Measurements from ENCODE around the gene PLCB1.

DNA sequence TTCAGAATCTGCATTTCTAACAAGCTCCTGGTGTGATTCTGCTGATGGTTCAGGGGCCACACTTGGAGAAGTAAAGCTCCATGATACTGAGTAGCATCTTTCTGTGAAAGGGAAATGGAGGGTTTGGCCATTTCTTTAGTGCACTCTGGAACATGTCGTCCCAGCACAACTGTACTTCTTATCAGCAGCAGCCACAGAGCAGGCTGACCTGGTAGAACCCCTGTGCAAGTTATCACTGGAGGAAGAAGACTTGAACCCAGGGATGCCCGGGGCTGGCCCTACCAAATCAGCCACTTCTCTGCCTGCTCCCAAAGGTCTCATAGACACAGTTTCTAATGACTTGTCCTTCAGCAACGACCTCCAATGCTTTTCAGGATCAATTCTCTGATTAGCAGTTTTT, 582.1 kb downstream of the PLCB1 start:
- TF ChIP-seq CTCF (IDR thresholded peaks at IDR 0.05) (no peak), GABPB1 (CRISPR knock-in tag; IDR thresholded peaks at IDR 0.05) (no peak), NR3C1 (CRISPR knock-in tag; conservative IDR thresholded peaks at IDR 0.05; ENCODE audit: low read depth) (no peak), ATF3 (CRISPR knock-in tag; conservative IDR thresholded peaks at IDR 0.05) (no peak), NFYB (CRISPR knock-in tag; conservative IDR thresholded peaks at IDR 0.05; ENCODE audit: low read depth) (no peak), ZNF138 (CRISPR knock-in tag; conservative IDR thresholded peaks at IDR 0.05) (no peak), HMGA2 (CRISPR knock-in tag; IDR thresholded peaks at IDR 0.05) (no peak), ZNF416 (CRISPR knock-in tag; IDR thresholded peaks at IDR 0.05) (no peak), JUN (CRISPR knock-in tag; IDR thresholded peaks at IDR 0.05) (no peak), ATF1 (CRISPR knock-in tag; IDR thresholded peaks at IDR 0.05) (no peak)
- TF ChIP-seq, protein P1, sequence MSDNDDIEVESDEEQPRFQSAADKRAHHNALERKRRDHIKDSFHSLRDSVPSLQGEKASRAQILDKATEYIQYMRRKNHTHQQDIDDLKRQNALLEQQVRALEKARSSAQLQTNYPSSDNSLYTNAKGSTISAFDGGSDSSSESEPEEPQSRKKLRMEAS (CRISPR knock-in tag; IDR thresholded peaks at IDR 0.05) = no peak
- TF ChIP-seq, protein P2, sequence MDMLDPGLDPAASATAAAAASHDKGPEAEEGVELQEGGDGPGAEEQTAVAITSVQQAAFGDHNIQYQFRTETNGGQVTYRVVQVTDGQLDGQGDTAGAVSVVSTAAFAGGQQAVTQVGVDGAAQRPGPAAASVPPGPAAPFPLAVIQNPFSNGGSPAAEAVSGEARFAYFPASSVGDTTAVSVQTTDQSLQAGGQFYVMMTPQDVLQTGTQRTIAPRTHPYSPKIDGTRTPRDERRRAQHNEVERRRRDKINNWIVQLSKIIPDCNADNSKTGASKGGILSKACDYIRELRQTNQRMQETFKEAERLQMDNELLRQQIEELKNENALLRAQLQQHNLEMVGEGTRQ (CRISPR knock-in tag; IDR thresholded peaks at IDR 0.05) = no peak

Measured in WTC11 (cell line).